ENCODE measurements around the gene FRMD1.

FRMD1 gene

DNA sequence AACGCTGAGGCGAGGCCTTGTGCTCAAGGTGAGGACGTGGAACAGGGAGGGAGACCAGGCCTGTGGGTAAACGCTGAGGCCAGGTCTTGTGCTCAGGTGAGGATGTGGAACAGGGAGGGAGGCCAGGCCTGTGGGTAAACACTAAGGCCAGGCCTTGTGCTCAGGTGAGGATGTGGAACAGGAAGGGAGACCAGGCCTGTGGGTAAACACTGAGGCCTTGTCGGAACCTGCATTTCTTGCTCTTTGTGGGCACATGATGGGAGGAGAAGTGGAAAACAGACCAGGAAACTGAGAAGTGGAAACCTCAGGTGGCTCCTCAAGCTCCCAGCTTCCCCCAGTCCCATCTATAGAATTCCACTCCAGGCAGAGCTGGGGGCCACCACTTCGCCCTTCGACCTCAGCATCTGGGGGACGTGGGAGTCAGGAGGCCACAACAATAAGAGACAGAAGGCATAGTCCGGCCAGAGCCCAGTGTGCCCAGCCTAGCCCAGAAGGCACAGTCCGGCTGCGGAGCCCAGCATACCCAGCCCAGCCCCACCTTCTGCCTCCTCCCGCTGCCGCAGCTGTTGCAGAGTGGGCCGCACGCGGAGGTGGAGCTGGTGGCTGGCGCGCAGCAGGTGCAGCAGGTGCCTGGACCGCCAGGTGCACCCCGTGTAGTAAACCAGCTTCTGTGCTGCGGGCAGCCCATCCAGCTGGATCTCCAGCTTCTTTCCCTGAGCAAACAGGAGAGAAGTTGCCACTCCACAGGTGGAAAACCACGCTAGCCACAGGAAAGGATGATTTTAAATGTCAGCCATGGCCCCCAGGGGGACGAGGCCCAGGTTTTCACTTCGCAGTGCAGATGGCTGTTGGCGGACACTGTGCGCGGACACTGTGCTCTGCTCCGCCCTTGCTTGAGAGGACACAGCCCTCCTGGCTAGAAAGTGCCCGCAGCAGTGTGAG, 17.5 kb downstream of the FRMD1 start:
- no peak for ATAC-seq
- Mint-ChIP-seq H3K27ac (no peak overlapping the region), H3K27me3 (no peaks in the 10 kb centered on the region), H3K4me1 (no peaks in the 10 kb centered on the region), H3K36me3 (no peaks in the 10 kb centered on the region), H3K9me3 (no peaks in the 10 kb centered on the region), H3K4me3 (no peak overlapping the region)

- Mint-ChIP-seq H3K27ac (no peak overlapping the region), H3K27me3 (no peaks in the 10 kb centered on the region), H3K9me3 (no peaks in the 10 kb centered on the region), H3K36me3 (no peaks in the 10 kb centered on the region), H3K4me1 (no peaks in the 10 kb centered on the region), H3K4me3 (no peak overlapping the region)
- ATAC-seq = no peak
Observed at GRCh38 chr6:168060521-168060931, 18.5 kb downstream of the FRMD1 start.

DNA sequence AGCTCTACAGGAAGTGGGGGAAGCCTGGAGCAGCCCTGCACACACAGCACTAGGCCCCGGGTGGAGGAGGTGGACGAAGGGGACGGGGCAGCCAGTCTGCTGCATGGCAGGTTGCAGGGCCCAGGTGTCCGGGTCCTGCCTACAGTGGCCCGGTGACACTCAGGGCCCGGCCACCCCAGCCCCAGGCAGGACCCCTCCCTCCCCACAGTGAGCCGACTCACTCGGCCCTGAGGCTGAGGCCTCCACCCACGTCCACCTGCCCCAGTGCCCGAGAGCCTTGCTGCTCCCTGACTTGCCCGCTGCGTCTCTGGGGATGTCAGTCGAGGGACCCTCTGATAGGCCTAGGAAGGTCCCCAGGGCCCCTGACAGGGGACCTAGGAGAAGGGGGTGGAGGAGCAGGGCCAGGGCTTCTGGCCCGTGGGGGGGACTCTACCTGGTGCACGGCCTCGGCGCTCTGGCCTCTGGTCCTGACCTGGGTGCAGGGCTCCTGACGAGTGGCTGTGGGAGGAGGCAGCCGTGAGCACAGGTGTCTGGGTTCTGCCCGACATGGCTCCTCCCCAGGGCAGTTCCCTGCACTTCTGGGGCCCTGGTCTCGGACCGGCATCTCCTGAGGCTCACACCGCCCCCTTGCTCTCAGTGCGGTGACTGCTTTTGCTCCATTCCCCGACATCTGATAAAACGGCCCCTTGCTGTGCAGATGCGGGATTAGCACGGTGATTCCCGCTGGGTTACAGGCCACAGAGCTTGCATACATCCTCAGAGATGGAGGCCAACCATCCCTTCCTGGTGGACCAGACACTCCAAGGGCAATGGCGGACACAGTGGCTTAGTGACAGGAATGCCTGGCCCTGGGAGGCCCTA, 20.1 kb downstream of the FRMD1 start:
- Mint-ChIP-seq H3K9me3 (no peaks in the 10 kb centered on the region), H3K36me3 (no peaks in the 10 kb centered on the region), H3K27me3 (no peaks in the 10 kb centered on the region), H3K4me3 (no peak overlapping the region), H3K4me1 (no peaks in the 10 kb centered on the region), H3K27ac (no peak overlapping the region)
- no peak for ATAC-seq

- H3K9me3 Mint-ChIP-seq = no peaks in the 10 kb centered on the region
- ATAC-seq = no peak
- no peaks in the 10 kb centered on the region for H3K4me1 Mint-ChIP-seq
Observed at GRCh38 chr6:168057836-168058235, 21.2 kb downstream of the FRMD1 start.

GRCh38 chr6:168056892-168057527, 22.0 kb downstream of the FRMD1 start:
- Mint-ChIP-seq H3K4me1 (no peaks in the 10 kb centered on the region), H3K9me3 (no peaks in the 10 kb centered on the region), H3K36me3 (no peaks in the 10 kb centered on the region), H3K27me3 (no peaks in the 10 kb centered on the region), H3K4me3 (no peak overlapping the region), H3K27ac (no peak overlapping the region)
- ATAC-seq = peak; percentile 17

More at GRCh38 chr6:168057836-168058235, 21.2 kb downstream of the FRMD1 start:
- no peaks in the 10 kb centered on the region for H3K36me3 Mint-ChIP-seq
- H3K27ac Mint-ChIP-seq = no peak overlapping the region
- no peaks in the 10 kb centered on the region for H3K27me3 Mint-ChIP-seq
- H3K4me3 Mint-ChIP-seq = no peak overlapping the region

- no peaks in the 10 kb centered on the region for H3K27me3 Mint-ChIP-seq
- H3K27ac Mint-ChIP-seq = no peak overlapping the region
- no peak for ATAC-seq
- no peaks in the 10 kb centered on the region for H3K36me3 Mint-ChIP-seq
- no peak overlapping the region for H3K4me3 Mint-ChIP-seq
- no peaks in the 10 kb centered on the region for H3K4me1 Mint-ChIP-seq
- H3K9me3 Mint-ChIP-seq = no peaks in the 10 kb centered on the region
Observed at GRCh38 chr6:168055696-168056489, 23.1 kb downstream of the FRMD1 start.

- H3K27ac Mint-ChIP-seq = no peak overlapping the region
- no peak overlapping the region for H3K4me3 Mint-ChIP-seq
- H3K27me3 Mint-ChIP-seq = no peaks in the 10 kb centered on the region
- H3K36me3 Mint-ChIP-seq = no peaks in the 10 kb centered on the region
- no peaks in the 10 kb centered on the region for H3K9me3 Mint-ChIP-seq
- H3K4me1 Mint-ChIP-seq = no peaks in the 10 kb centered on the region
- ATAC-seq = no peak
Observed at GRCh38 chr6:168054765-168055560, 24.0 kb downstream of the FRMD1 start.

DNA sequence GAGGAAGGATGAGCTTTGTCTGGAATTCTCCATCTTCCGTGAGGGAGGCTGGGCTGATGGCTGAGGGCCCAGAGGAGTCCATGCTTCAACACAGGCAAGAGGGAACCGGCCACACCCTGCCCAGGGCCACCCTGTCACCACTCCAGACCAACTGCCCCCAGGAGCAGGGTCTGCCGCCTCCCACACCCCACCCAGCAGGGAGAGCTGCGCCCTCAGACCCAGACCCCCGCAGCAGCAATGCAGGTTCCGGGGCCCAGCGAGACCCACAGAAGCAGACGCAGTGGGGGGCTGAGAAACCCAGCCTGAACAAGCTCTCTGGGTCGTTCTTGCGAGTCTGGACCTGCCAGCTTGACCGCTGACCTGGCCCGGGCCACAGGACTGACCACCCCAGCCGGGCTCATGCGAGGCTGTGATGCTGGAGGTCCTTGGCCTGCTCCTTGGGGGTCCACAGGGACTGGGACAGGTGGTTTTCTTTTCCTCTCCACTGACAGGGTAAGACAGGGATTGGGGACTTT, 25.0 kb downstream of the FRMD1 start:
- Mint-ChIP-seq H3K36me3 (no peaks in the 10 kb centered on the region), H3K9me3 (no peaks in the 10 kb centered on the region), H3K4me3 (no peak overlapping the region), H3K27me3 (no peaks in the 10 kb centered on the region), H3K27ac (no peak overlapping the region), H3K4me1 (no peaks in the 10 kb centered on the region)
- ATAC-seq = no peak

DNA sequence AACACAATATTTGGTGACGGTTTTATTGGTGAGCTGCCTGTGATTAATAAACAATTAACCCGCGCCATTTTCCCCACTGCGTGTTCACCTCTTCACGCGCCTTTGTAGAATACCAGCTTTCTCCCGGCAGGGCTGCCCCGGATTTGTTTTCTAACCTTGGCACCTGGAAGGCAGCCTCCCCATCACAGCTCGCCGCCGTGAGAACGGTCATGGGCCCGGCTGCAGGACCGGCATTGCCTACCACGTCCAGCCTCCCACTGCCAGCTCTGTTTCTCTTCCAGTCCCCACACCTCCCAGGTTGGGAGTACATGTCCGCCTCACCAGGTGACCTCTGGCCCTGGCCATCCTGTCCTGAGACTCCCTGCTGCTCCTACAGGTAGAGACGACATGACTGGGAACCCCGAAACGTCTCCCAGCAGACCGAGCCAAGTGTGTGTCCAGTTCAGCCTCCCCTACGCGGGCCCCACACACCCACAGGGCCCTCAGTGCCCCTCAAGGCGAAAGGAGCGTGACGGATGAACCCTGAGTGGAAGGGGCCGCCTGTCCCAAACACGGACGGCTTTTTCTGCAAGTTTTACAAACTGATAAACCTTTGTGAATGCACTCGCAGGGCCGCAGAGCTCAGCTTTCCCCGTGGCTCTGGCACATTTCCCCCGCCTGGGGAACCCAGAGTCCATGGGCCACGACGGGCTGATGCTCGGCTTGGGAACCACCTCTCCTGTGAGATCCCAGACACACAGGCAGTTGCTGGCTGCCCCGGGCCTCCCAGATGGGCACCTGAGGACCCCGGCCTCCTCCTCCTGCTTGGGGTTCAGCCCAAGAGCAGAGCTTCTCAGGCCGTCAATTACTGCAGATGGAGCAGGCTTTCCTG, 25.7 kb downstream of the FRMD1 start:
- Mint-ChIP-seq H3K36me3 (no peaks in the 10 kb centered on the region), H3K27ac (no peak overlapping the region), H3K4me3 (no peak overlapping the region), H3K4me1 (no peaks in the 10 kb centered on the region), H3K9me3 (no peaks in the 10 kb centered on the region), H3K27me3 (no peaks in the 10 kb centered on the region)
- no peak for ATAC-seq

- Mint-ChIP-seq H3K4me1 (no peaks in the 10 kb centered on the region), H3K36me3 (no peaks in the 10 kb centered on the region), H3K9me3 (no peaks in the 10 kb centered on the region), H3K27me3 (no peaks in the 10 kb centered on the region), H3K4me3 (no peak overlapping the region), H3K27ac (no peak overlapping the region)
- ATAC-seq = no peak
Observed at GRCh38 chr6:168052291-168052891, 26.6 kb downstream of the FRMD1 start.

- H3K4me1 Mint-ChIP-seq = no peaks in the 10 kb centered on the region
- no peaks in the 10 kb centered on the region for H3K27me3 Mint-ChIP-seq
- no peaks in the 10 kb centered on the region for H3K36me3 Mint-ChIP-seq
- no peak for ATAC-seq
- no peak overlapping the region for H3K4me3 Mint-ChIP-seq
- H3K27ac Mint-ChIP-seq = no peak overlapping the region
- H3K9me3 Mint-ChIP-seq = no peaks in the 10 kb centered on the region
Observed at GRCh38 chr6:168051648-168052047, 27.4 kb downstream of the FRMD1 start.

GRCh38 chr6:168050881-168051586, 28.0 kb downstream of the FRMD1 start:
- H3K36me3 Mint-ChIP-seq = no peaks in the 10 kb centered on the region
- no peaks in the 10 kb centered on the region for H3K27me3 Mint-ChIP-seq
- no peaks in the 10 kb centered on the region for H3K4me1 Mint-ChIP-seq
- ATAC-seq = no peak
- no peak overlapping the region for H3K4me3 Mint-ChIP-seq
- no peak overlapping the region for H3K27ac Mint-ChIP-seq
- H3K9me3 Mint-ChIP-seq = no peaks in the 10 kb centered on the region

Data from stimulated activated memory B cell treated with anti-CD40 and anti-IgM and Interleukin-4, amounts not matched to agents 10 μg/mL and 1 μg/mL and 100 μg/mL, for 72 hours (primary cell).